GM10847 (cell line): ENCODE data around the gene ISL2.

Source experiments
- POLR2A ChIP-seq: IDR thresholded peaks from 2 replicates; pipeline ENCODE4 v1.6.1; 2011; ENCODE audit not compliant: insufficient read length; ENCODE audit errors: extremely low read depth

Gene ISL2

DNA sequence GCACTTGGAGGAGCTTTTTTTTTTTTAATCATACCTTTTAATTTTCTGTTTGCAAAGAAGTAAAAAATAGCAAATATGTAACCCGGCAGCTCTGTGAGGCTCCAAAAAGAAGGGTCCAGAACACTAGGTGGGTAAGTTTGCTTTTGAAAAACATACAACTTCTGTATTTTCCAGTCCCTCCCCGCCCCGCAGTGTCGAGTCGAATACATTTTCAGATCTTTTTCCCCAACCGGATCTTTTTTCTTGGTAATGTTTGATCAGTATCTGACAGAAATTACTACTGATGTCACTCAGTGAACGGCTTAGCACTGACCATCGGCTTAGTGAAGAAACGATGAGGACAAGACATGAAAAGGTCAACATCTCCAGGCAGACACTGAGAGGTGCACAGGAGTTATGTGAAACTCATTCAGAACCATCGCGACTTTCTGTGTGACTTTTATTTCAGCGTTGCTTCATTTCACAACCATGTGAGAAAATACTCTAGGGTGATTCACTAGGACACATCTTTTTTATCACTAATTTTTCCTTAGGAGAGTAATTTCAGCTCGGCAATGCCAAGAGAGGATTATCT is 11.0 kb downstream of the ISL2 start:
- no peak for TF ChIP-seq POLR2A

DNA sequence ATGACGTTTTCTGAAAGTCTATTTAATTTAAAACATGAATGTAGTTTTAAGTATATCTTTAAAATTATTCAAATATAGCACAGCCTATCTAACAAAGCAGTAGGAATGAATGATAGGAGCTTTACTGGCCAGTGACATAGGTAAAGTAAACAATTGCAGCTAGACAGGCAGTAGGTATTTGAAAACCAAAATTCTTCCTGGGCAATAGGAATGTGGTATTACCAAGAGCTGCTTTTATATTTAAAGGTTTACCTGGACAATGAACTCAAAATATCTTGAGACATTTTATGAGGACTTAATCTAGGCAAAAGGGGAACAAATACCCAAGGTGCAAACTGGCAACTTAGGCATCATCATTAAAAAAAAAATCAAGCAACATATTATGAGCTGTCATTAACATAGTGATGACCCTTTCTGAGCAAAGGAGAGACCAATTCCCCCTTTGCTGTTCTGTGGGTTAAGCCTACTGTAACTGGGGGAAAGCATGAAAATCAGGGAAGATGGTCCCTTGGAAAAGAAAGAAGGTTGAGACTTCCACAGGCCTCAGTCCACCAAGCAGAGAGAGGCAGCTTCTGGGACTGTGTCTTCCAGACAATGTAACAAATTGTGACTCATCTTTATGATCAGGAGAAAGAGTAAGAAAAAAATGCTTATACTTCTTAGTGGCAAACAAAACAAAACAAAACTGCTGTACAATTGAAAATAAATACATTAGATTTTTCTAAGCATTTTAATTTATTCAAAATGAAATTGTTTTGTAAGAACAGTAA is 12.9 kb downstream of the ISL2 start:
- TF ChIP-seq POLR2A, result no peak

DNA sequence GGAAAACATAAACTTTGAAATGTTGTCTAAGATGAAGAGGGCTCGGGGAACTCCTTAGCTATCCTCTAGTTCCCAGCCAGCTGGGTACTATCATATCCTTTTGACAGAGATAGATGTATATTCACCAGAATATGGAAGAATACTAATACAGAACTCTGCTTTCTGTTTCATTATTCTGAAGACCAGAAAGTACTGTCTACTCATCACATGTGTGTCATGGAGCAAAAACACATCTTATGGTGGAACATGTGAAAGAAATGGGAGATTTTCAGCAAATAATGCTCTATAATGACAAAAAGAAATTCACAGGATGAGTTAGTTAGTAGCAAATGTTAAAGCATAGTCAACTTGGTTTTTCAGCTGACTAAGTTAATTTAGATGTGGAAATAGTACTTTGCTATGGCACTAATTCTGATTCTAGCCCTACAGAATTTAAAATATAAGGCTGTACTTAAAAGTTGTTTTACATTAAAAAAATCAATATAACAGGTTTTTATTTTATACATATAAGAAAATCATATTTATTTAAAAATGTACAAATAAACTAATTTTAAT is 16.5 kb downstream of the ISL2 start:
- no peak for TF ChIP-seq POLR2A

DNA sequence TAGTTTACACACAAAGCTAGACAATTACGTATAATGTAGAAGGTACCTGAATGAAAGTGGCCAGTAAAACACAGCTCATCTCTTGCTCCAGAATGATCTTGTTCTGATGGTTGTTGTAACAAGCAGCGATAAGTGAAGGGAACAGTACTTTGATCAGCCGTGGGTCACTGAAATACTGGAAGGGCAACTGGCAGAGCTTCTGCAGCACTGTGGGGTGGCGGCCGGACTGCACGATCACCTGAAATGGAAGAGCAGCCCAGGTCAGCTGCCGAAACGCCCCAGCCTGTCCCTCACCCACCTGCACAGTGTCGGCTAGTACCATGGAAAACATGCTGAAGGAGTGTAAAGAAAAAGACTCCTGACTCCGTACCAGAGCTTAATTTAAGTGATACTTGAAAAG is 17.3 kb downstream of the ISL2 start:
- TF ChIP-seq POLR2A, result no peak

DNA sequence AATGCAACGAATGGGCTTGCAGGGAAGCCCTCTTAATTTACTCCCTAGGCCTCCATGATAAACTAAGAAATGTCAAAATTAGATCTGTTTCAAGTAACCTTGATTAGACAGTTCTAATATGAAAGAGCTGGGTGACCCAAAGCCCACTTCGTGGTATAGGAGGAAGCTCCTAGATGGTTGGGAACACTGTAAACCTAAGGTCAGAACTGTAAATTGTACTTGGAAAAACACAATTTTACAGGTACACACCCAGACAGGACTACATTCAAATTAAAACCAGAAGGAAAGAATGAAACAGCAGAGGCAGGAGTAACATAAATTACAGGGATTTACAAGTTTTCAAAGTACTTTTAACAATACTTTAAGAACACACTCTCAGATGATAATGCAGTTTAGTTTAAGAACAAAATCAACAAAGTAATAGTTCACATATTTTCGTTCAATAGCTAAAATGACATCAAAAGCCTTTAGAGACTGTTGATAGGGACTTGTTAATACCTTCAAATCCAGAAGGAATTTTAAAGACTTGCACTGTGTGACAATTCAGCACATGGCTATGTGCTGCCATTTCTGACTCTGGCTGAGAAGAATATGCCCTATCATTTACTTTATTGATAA is 18.4 kb downstream of the ISL2 start:
- TF ChIP-seq POLR2A, result no peak

DNA sequence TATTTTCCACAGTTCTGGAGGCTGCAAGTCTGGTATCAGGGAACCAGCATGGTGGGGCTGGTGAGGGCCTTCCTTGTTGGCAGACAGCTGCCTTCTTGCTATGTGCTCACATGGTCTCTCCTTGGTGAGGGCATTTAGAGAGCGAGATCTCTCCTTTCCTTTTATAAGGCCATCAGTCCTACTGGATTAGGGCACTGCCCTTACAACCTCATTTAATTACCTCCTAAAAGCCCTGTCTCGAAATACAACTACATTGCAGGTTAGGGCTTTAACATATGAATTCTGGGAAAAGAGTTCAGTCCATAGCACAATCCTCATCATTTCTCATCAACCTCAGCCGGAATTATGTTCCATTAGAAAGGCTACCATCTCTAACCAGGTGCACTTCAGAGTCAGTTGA is 21.9 kb downstream of the ISL2 start:
- TF ChIP-seq POLR2A, result no peak

DNA sequence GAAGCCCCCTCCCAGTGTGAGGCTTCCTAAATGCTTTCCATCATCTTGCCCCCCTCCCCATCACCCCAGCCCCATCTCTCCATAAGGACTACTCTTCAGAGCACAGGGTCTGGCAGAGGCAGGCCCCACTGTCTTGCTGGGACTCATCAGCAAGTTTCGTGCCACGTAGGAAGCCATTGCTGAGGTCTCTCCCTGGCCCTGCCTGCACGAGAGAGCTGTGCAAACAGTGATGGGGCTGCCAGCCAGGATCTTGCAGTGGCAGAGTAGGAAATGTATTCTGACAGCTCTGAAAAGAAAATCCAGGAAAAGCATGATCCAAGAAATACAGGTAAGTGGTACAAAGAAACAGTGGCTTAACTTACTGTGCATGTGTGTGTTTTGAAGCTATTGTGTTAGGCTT is 22.6 kb downstream of the ISL2 start:
- TF ChIP-seq POLR2A, result no peak

DNA sequence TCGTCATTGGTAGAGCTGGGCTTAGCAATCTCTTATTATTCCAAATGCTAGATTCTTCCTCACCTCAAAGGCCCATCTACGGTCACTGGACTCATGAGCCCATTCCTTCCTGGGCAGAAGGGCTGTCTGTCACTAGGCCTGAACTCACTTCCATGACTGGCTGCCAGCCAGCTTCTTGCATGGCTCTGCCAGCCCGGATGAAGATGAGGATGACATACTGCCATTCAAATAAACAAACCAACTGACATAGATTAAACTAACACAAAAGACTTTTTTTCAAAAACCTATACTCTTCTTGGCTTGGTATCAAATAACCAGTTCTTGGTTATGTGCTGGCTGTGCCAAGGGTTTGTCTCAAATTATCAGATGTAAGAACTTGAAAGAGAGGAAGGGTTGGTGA is 23.8 kb downstream of the ISL2 start:
- no peak for TF ChIP-seq POLR2A

DNA sequence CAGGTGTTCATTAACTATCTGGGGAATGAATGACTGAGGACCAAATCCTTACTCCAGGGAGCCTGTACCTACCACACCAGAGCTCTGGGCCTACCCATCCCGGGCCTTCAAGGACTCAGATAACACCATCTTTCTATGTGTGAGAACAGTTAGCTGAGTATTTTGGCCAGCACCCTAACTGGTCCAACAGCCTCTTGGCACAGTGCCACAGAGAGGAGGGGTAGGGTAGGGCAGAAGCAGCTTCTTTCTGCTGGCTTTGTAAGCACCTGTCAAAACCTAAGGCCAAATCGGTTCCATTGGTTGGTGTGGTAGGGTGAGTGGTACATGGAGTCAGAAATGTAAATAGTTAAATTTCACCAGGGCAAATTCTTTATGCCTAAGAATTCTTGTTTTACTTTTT is 26.7 kb downstream of the ISL2 start:
- TF ChIP-seq POLR2A, result no peak

DNA sequence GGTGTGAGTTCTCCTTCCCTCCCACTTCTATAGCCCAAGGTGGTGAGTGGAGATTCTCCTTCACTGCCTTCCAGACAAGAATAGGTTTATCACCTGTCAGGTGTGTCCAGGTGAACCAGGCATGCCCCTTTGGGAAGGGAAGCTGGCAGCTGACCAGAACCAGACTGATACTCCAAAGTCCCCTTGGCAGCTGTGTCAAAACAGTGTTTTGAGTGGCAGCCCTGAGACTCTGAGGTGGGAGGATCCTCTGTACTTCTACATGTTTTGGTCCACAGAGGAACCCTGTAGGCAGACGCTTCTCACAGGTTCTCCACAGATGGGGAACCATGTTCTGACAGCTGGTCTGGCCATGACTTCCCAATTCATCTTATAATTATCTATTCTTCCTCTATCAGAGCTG is 30.1 kb downstream of the ISL2 start:
- TF ChIP-seq POLR2A, result no peak

DNA sequence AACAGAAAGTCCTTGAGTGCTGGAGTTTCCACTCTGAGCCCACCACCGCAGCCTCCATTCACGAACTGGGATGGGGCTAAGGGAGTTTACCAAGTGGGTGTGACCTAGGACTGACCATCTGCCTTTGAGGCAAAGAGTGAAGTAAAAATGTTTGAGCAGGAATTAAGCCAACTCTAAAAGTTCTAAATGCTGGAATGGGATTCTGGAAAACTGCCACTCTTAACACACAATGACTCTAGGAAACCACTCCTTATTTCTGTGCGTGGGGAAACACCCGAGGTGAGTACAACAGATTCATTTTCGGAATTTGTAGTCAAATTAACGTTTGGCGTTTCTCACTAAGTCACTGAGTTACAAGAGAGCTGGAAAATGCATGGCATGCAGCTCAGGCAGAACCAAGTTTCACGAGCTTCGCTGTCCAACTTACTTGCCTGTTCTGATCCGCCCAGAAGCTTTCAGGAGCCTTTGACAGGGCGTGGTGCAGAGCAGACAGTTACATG is 31.6 kb downstream of the ISL2 start:
- TF ChIP-seq POLR2A, result no peak

DNA sequence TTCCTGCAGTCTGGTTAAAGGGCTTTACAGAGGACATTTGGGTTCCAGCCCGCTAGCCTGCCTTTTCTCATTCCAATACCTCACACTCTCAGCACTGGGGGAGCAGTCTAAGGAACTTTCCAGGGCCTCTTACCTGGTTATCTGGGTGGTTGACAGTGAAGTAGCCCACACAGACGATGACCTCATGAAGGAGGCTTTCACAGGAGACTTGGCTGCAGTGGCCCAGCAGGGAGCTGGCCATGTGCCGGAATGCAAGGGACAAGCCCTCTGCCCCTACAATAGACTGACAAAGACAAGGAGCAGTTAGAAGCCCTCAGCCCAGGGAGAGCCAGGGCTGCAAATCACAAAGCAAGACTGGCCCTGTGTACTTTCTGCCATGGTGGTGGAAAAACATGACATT is 39.5 kb downstream of the ISL2 start:
- TF ChIP-seq POLR2A, result no peak

DNA sequence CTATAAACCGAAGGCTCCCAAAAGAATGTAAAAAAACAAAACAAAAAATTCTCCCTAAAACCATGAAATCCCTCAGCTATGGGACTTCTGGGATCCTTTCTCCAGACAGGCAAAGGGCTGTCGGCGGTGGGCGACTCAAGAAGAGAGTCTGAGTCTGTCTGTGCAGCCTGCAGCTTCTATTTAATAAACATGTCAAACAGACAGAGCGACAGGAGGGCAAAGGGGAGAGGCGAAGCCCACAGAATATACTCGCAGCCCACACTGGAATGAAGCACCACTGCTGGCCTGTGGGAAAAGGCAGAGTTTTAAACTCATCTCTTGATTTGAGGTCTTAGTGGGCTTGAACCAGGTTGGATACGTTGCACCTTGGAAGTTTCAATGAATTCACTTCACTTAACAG is 40.2 kb downstream of the ISL2 start:
- no peak for TF ChIP-seq POLR2A

DNA sequence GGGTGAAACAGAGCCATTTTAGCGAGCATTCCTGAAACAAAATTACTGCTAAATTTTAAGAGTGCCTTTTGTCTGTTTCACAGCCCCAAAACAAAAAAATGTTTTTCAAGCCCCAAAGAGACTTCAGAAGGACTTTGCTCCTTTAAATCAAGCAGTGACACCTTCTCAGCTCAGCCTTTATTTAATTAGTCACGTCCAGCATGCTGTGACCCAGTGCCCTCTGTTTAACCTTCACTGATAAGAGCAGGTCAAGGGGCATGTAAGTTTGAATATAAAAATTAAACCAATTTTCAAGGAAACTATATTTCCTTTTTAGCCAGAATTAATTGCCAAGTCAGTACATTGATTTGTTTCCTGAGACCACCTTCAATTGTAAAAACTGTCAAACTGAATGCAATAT is 40.6 kb downstream of the ISL2 start:
- TF ChIP-seq POLR2A, result no peak

DNA sequence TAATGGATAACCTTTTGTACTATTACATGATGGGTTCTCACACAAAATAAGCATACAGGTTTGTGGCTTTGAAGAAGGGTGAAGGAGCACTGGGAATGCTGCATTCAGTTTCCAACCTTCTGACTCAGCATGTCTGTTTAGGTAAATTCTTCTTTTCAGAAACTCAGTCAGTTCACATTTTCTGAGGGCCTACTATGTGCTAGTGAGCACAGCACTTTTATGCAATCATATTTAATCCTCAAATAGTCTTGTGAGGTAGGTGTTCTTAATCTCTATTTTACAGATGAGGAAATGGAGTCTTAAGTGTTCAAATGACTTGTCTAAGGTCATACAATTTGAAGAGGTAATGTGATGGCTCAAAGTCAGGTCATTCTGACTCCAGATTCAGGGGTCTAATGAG is 41.2 kb downstream of the ISL2 start:
- TF ChIP-seq POLR2A, result no peak

DNA sequence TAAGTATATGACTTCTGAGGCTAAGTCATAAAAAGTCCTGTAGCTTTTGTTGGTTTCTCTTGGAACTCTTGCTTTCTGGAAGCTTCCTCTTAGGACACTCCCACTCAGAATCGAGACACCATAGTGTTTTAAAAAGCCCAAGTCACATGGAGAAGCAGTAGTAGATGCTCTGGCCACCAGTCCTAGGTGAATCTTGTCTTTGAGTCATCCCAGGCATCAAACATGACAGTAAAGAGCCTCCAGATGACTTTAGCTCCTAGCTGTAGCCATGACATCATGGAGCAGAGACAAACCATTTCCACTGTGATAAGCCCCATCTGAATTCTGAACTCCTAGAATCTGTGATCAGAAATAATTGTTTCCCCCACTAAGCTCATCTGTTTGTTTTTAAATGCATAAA is 42.1 kb downstream of the ISL2 start:
- TF ChIP-seq POLR2A, result no peak
